Measurements from ENCODE around the gene PCGF3.
"Not testable (repeated sequence)": the region's sequence is repeated elsewhere in the genome, so short reads cannot be mapped to it uniquely, and the experiment has no call there.

DNA sequence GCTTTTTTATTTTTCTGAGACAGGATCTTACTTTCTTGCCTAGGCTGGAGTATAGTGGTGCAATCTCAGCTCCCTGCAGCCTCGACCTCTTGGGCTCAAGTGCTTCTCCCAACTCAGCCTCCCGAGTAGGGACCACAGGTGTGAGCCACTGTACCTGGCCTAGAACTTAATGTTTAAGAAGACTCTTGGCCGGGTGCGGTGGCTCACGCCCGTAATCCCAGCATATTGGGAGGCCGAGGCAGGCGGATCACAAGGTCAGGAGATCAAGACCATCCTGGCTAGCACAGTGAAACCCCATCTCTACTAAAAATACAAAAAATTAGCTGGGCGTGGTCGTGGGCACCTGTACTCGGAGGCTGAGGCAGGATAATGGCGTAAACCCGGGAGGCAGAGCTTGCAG lies 47.6 kb downstream of the PCGF3 start:
- TF ChIP-seq, protein P1, sequence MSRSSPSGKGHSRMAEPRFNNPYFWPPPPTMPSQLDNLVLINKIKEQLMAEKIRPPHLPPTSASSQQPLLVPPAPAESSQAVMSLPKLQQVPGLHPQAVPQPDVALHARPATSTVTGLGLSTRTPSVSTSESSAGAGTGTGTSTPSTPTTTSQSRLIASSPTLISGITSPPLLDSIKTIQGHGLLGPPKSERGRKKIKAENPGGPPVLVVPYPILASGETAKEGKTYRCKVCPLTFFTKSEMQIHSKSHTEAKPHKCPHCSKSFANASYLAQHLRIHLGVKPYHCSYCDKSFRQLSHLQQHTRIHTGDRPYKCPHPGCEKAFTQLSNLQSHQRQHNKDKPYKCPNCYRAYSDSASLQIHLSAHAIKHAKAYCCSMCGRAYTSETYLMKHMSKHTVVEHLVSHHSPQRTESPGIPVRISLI (tag by site-specific recombination; IDR thresholded peaks at IDR 0.05): not testable (repeated sequence)
- TF ChIP-seq, protein P2, sequence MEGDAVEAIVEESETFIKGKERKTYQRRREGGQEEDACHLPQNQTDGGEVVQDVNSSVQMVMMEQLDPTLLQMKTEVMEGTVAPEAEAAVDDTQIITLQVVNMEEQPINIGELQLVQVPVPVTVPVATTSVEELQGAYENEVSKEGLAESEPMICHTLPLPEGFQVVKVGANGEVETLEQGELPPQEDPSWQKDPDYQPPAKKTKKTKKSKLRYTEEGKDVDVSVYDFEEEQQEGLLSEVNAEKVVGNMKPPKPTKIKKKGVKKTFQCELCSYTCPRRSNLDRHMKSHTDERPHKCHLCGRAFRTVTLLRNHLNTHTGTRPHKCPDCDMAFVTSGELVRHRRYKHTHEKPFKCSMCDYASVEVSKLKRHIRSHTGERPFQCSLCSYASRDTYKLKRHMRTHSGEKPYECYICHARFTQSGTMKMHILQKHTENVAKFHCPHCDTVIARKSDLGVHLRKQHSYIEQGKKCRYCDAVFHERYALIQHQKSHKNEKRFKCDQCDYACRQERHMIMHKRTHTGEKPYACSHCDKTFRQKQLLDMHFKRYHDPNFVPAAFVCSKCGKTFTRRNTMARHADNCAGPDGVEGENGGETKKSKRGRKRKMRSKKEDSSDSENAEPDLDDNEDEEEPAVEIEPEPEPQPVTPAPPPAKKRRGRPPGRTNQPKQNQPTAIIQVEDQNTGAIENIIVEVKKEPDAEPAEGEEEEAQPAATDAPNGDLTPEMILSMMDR (tag by site-specific recombination; IDR thresholded peaks at IDR 0.05): not testable (repeated sequence)
- not testable (repeated sequence) for TF ChIP-seq ZBTB17 (tag by site-specific recombination; IDR thresholded peaks at IDR 0.05)
